ENCODE results near the gene RAB3D. TPM values are rescaled to one million over a fixed set of nuclear protein-coding genes. Genes with fewer than 3 reads are reported as not detected.
"Not testable (repeated sequence)": the region's sequence is repeated elsewhere in the genome, so short reads cannot be mapped to it uniquely, and the experiment has no call there.

RAB3D gene
- total and polyA plus RNA-seq, 5 experiments from 2014 or later, result 0.80 to 4.9 (median 1.4) TPM

DNA sequence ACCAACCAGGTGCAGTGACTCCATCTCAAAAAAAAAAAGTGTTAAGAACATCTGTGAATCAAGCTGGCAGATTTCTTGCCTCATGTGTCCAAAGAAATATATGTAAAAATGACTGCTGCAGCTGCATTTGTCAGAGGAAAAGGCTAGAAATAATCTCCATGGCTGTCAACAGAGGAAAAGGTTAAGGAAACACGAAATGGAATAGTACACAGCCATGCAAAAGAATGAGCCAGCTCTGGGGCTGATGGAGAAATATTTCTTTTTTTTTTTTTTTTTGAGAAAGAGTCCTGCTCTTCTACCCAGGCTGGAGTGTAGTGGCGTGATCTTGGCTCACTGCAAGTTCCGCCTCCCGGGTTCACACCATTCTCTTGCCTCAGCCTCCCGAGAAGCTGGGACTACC, 6.6 kb downstream of the RAB3D start:
- POLR2A ChIA-PET, result interaction anchor here (0.6 to 1.0 kb wide), 4 partner anchors 37 to 576 kb away, joined by 3 to 4 read pairs (median 3); no protein-coding TSS in a partner anchor

DNA sequence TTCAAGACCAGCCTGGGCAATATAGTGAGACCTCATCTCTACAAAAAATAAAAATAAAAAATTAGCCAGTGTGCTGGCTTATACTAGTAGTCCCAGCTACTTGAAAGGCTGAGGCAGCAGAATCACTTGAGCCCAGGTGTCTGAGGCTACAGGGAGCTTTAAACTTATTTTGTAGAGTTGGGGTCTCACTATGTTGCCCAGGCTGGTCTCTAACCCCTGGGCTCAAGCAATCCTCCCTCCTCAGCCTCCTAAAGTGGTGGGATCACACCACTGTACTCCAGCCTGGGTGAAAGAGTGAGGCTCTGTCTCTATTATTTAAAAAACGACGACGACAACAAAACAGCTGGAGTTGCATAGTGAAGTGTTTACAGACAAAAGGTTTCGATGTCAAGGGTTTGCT, 8.0 kb downstream of the RAB3D start:
- POLR2A ChIA-PET, result no interaction called here
- Mint-ChIP-seq H3K27ac (no peak overlapping the region), H3K4me3 (no peak overlapping the region), H3K27me3 (no peaks in the 10 kb centered on the region), H3K4me1 (no peaks in the 10 kb centered on the region), H3K36me3 (peaks cover 4 to 26% (median 19%) of the 10 kb centered on the region in 3 donors), H3K9me3 (no peaks in the 10 kb centered on the region)
- ATAC-seq (no peak), DNase-seq (no peak)

More for the DNA sequence above, 6.6 kb downstream of the RAB3D start:
- no peak overlapping the region for H3K27ac Mint-ChIP-seq
- no peaks in the 10 kb centered on the region for H3K27me3 Mint-ChIP-seq
- H3K4me3 Mint-ChIP-seq, result no peak overlapping the region
- H3K9me3 Mint-ChIP-seq, result no peaks in the 10 kb centered on the region
- peaks cover 4 to 27% (median 19%) of the 10 kb centered on the region in 3 donors for H3K36me3 Mint-ChIP-seq
- no peak for ATAC-seq
- no peak for DNase-seq
- peaks cover 3 to 11% (median 9%) of the 10 kb centered on the region in 4 donors for H3K4me1 Mint-ChIP-seq

GRCh38 chr19:11330127-11330526, 9.3 kb downstream of the RAB3D start:
- Mint-ChIP-seq H3K9me3 (no peaks in the 10 kb centered on the region), H3K4me1 (peaks cover 0 to 3% (median 0%) of the 10 kb centered on the region in 4 donors), H3K4me3 (no peak overlapping the region), H3K27me3 (no peaks in the 10 kb centered on the region), H3K36me3 (peaks cover 0 to 16% (median 15%) of the 10 kb centered on the region in 3 donors), H3K27ac (no peak overlapping the region)
- POLR2A ChIA-PET, result no interaction called here
- DNase-seq, result no peak
- no peak for ATAC-seq

DNA sequence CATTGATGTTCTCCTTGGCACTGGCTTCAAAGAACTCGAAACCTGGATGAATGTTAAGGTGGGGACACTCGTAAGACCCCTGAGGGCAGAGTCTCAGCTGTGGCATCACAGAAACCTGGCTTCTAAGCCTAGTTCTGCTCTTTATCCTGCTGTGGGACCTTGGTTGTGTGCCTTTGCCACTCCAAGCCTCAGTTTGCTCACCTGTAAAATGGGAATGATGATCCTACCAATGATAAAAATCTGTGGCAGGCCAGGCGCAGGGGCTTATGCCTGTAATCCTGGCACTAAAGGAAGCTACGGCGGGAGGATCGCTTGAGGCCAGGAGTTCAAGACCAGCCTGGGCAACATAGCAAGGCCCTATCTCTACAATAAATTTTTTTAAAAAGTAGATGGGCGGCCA, 13.9 kb downstream of the RAB3D start:
- H3K4me1 Mint-ChIP-seq, result peaks cover 8 to 41% (median 17%) of the 10 kb centered on the region in 4 donors
- POLR2A ChIA-PET, result no interaction called here
- H3K36me3 Mint-ChIP-seq, result peaks cover 0 to 4% (median 3%) of the 10 kb centered on the region in 3 donors
- no peaks in the 10 kb centered on the region for H3K9me3 Mint-ChIP-seq
- ATAC-seq (no peak), DNase-seq (no peak)
- no peak overlapping the region for H3K4me3 Mint-ChIP-seq
- no peak overlapping the region for H3K27ac Mint-ChIP-seq
- peaks cover 0 to 17% (median 5%) of the 10 kb centered on the region in 5 donors for H3K27me3 Mint-ChIP-seq

- H3K4me3 Mint-ChIP-seq, result peak overlapping the region in 1 of 10 donors; percentile 18
- DNase-seq, result no peak
- H3K27me3 Mint-ChIP-seq, result peaks cover 0 to 22% (median 8%) of the 10 kb centered on the region in 5 donors
- ATAC-seq, result no peak
- peak overlapping the region in 3 of 10 donors; percentile 56 to 83 (median 70) for H3K27ac Mint-ChIP-seq
- POLR2A ChIA-PET, result interaction anchor here (0.6 to 1.2 kb wide), 3 partner anchors 19 to 55 kb away, joined by 3 to 7 read pairs (median 3); partner anchors contain the start of gene SWSAP1
- peaks cover 8 to 42% (median 17%) of the 10 kb centered on the region in 4 donors for H3K4me1 Mint-ChIP-seq
- H3K9me3 Mint-ChIP-seq, result no peaks in the 10 kb centered on the region
- H3K36me3 Mint-ChIP-seq, result peaks cover 0 to 3% (median 0%) of the 10 kb centered on the region in 3 donors
Observed at GRCh38 chr19:11324748-11325389, 14.6 kb downstream of the RAB3D start.

GRCh38 chr19:11324079-11324661, 15.3 kb downstream of the RAB3D start:
- peak; percentile 67 to 73 for ATAC-seq
- H3K36me3 Mint-ChIP-seq, result peaks cover 0 to 3% (median 0%) of the 10 kb centered on the region in 3 donors
- peak overlapping the region in 9 of 10 donors; percentile 17 to 84 (median 70) for H3K27ac Mint-ChIP-seq
- peaks cover 0 to 22% (median 8%) of the 10 kb centered on the region in 5 donors for H3K27me3 Mint-ChIP-seq
- H3K4me1 Mint-ChIP-seq, result peaks cover 8 to 42% (median 17%) of the 10 kb centered on the region in 4 donors
- POLR2A ChIA-PET, result interaction anchor here (0.5 to 1.7 kb wide), 5 partner anchors 20 to 184 kb away, joined by 3 to 7 read pairs (median 4); partner anchors contain the start of gene SWSAP1
- peak overlapping the region in 8 of 10 donors; percentile 33 to 77 (median 62) for H3K4me3 Mint-ChIP-seq
- H3K9me3 Mint-ChIP-seq, result no peaks in the 10 kb centered on the region
- peak in 3 of 10 donors; percentile 16 to 32 (median 22) for DNase-seq

DNA sequence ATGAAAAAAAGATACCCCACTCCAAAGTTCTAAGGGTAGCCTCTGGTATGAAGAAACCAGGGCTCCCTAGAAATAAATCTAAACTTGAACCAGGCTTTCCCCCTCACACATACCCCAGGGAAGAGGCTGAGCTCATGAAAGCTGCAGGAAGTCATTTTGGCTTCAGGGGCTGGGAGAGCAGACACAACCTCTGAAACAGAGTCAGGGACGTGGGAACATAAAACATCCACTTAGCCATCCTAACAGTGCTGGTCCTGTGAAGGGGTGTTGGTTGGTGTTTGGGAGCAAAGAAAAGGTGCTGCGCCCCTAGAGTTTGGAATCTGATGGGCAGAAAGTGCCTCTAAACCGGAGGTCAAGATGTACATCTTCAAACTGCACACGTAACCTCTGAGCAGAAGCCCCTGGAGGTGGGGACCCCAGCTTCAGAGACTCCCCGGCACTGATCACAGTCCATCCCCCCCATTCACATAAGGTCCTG, 15.8 kb downstream of the RAB3D start:
- POLR2A ChIA-PET, result interaction anchor here (0.7 to 1.7 kb wide), 3 partner anchors 51 to 183 kb away, joined by 4 to 7 read pairs (median 4); partner anchors contain the start of gene SWSAP1
- peaks cover 8 to 45% (median 17%) of the 10 kb centered on the region in 4 donors for H3K4me1 Mint-ChIP-seq
- H3K27me3 Mint-ChIP-seq, result peaks cover 0 to 22% (median 8%) of the 10 kb centered on the region in 5 donors
- H3K27ac Mint-ChIP-seq, result peak overlapping the region in 6 of 10 donors; percentile 18 to 84 (median 74)
- ATAC-seq, result no peak
- H3K4me3 Mint-ChIP-seq, result peak overlapping the region in 7 of 10 donors; percentile 33 to 77 (median 69)
- DNase-seq, result no peak
- H3K36me3 Mint-ChIP-seq, result peaks cover 0 to 3% (median 0%) of the 10 kb centered on the region in 3 donors
- no peaks in the 10 kb centered on the region for H3K9me3 Mint-ChIP-seq

DNA sequence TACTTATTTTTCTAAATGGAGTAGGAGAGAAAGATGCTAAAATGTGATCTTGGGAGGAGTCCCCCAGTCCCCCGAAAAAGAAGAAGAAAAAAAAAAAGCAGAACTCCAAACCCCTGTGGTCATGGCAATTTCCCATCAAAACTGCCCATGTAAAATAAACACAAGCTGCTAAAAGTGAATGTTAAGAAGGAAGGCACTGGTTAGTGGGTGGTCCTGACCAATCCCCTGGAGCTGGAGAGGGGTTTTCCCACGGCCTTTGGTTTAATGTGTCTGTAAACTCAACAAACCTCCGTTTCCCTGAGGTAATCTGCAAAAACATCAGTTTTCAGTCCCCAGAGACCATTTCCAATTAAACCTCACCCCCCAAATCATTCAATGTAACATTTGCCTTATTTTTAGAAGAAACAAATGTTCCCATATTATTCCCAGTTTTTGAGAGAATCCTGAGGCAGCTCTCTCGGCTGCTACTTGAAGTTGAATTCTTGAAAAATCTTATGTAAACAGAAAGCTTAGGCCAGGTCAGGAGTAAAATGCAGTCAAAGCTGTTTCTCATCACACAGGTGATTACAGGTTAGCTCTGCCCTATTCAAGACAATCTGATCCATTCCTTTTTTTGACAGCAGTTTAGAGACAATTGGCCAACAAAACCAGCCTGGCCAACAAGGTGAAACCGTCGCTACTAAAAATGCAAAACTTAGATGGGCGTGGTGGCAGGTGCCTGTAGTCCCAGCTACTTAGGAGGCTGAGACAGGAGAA, 17.0 kb downstream of the RAB3D start:
- peaks cover 1 to 29% (median 12%) of the 10 kb centered on the region in 5 donors for H3K27me3 Mint-ChIP-seq
- DNase-seq (no peak), ATAC-seq (no peak)
- H3K9me3 Mint-ChIP-seq, result no peaks in the 10 kb centered on the region
- no peak overlapping the region for H3K27ac Mint-ChIP-seq
- no peak overlapping the region for H3K4me3 Mint-ChIP-seq
- POLR2A ChIA-PET, result interaction anchor here (1.7 kb wide), 1 partner anchor 58 kb away, joined by 4 read pairs; no protein-coding TSS in a partner anchor
- H3K4me1 Mint-ChIP-seq, result peaks cover 8 to 54% (median 17%) of the 10 kb centered on the region in 4 donors
- H3K36me3 Mint-ChIP-seq, result peaks cover 0 to 3% (median 0%) of the 10 kb centered on the region in 3 donors

- Mint-ChIP-seq H3K27me3 (peaks cover 4 to 36% (median 16%) of the 10 kb centered on the region in 5 donors), H3K27ac (peak overlapping the region in 2 of 10 donors; percentile 4 to 48), H3K36me3 (peaks cover 0 to 3% (median 0%) of the 10 kb centered on the region in 3 donors), H3K9me3 (peaks cover 0 to 2% (median 0%) of the 10 kb centered on the region in 9 donors), H3K4me3 (no peak overlapping the region), H3K4me1 (peaks cover 8 to 59% (median 17%) of the 10 kb centered on the region in 4 donors)
- ATAC-seq, result no peak
- POLR2A ChIA-PET, result no interaction called here
- no peak for DNase-seq
Observed at GRCh38 chr19:11321191-11322126, 18.0 kb downstream of the RAB3D start.

- H3K36me3 Mint-ChIP-seq, DNase-seq, H3K9me3 Mint-ChIP-seq, ATAC-seq: not testable (repeated sequence)
- peaks cover 4 to 41% (median 16%) of the 10 kb centered on the region in 5 donors for H3K27me3 Mint-ChIP-seq
- peaks cover 8 to 59% (median 16%) of the 10 kb centered on the region in 4 donors for H3K4me1 Mint-ChIP-seq
- peak overlapping the region in 1 of 10 donors; percentile 62 for H3K27ac Mint-ChIP-seq
- peak overlapping the region in 2 of 10 donors; percentile 10 to 39 for H3K4me3 Mint-ChIP-seq
- POLR2A ChIA-PET, result interaction anchor here (0.6 kb wide), 1 partner anchor 227 kb away, joined by 3 read pairs; no protein-coding TSS in a partner anchor
Observed at GRCh38 chr19:11320278-11320995, 19.0 kb downstream of the RAB3D start.

- no peaks in the 10 kb centered on the region for H3K36me3 Mint-ChIP-seq
- peaks cover 0 to 2% (median 0%) of the 10 kb centered on the region in 9 donors for H3K9me3 Mint-ChIP-seq
- POLR2A ChIA-PET, result no interaction called here
- no peak overlapping the region for H3K27ac Mint-ChIP-seq
- H3K27me3 Mint-ChIP-seq, result peaks cover 0 to 24% (median 12%) of the 10 kb centered on the region in 5 donors
- DNase-seq (no peak), ATAC-seq (no peak)
- H3K4me3 Mint-ChIP-seq, result no peak overlapping the region
- peaks cover 0 to 4% (median 0%) of the 10 kb centered on the region in 4 donors for H3K4me1 Mint-ChIP-seq
Observed at GRCh38 chr19:11306337-11306736, 33.1 kb downstream of the RAB3D start.
